IPS-NIHi11 (cell line): ENCODE measurements around the gene NCKAP5.

Experiments used
- DNase-seq: peaks from one replicate; pipeline ENCODE4 v3.0.0; 2012; ENCODE audit warnings: mixed read lengths, low spot score

NCKAP5 gene

GRCh38 chr2:133080822-133081221 lies 487.4 kb downstream of the NCKAP5 start:
- DNase-seq = no peak

DNA sequence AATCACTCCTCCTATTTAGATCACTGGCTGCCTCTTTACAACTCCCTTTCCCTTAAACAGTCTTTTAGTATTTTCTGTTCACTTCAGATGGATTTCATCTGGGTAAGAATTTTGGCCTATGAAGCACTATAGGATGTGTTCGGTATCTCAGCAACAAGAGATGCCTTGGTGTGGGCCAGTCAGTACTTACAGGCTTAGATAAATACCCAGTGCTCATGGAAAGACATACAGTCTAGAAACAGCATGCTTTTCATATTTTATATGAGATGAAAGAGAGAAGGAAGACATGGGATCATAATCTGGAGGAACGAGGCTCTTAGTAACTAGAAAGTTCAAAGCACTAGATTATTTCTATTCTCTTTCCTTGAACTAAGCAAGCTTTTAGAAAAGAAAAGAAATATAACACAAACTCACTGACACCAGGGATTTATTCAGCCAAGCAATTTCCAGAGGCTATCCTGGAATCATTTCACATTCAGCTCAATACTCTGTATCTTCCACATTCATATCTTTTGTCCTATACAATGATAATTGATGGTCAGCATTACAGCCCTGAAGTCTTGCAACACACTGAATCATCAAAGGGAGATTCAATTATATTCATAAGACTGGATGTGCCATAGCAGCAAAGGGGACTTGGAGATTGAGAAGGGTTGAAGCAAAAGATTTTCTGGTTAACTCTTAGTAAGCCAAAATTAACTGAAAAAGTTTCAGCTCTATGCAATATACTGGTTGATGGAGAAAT lies 489.4 kb downstream of the NCKAP5 start:
- no peak for DNase-seq

DNA sequence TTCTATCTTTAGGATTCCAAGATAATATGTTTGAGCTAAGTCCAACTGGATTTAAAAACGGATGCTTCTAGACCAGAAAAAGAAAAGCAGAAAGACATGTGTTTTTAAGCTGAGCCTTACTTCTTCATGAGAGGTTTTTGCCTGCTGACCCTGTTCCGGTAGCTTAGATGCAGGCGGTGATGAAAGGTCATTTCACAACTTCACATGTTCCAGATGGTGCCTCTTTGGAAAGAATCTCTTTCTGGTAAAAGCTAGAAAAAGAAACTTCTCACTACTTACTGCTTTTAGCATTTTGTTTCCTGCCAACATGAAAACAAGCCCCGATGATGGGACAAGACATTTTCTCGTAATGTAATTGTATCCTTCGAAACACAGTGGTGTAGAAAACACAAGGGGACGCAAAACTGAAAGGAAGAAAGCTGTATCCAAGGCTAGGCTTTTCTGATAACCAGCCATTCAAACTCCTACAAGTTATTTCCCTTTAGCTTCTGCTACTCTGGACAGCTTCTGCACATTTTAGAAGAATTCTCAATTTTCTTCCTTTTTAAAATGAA lies 490.9 kb downstream of the NCKAP5 start:
- no peak for DNase-seq

DNA sequence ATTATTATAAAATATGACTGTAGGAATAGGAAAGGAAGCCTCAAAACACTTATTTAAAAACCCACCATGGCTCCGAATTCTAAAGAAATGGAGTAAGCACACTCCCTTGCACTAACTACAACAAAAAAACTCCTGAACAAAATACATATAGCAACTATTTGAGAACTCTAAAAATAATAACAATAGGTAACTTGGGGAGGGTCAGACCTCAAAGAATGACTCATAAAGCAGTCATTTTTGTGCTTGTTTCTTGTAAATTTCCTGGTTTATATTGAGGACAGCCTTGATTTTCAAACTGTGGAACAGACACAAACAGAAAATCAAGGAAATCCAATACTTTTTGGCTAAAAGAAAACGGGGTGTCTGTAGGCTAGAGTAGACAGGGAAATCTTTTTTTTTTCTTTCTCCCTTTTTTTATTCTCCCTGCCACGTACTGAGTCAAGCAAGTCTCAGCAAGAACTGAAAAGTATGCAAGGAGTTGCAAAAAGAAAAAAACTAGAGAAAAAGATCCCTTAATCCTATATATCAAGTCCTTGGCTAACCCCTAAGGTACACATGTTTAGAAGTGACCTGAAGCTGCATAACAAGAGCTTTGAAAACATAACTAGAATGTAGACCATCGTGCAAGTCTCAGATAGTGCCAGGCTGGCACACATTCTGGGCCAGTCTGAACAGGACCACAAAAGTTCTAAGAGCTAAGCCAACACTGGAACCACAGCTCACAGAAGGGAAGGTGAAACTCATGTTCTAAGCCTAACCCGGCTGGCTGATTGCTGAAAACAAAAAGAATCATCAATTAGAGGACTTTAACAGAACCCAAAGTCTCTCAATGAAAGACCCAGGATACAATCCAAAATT lies 495.2 kb downstream of the NCKAP5 start:
- no peak for DNase-seq

DNA sequence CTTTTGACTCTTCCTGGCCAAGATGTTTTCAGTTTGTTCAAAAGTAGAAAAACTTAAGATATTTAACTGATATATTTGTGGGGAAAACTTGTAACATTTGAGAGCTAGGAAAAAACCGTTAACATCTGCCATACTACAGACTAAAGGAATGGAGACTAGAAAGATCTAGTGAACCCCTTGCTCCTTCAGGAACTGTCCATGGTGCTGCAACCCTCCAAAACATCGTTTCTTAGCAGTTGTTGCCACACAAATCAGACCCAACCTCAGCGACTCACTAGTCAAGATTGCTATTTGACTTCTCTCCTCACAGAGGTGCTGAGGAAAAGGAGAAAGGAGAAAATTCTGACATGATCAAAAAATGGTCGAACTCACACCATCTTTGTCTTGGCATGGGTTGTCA lies 504.5 kb downstream of the NCKAP5 start:
- peak; percentile 58 for DNase-seq

DNA sequence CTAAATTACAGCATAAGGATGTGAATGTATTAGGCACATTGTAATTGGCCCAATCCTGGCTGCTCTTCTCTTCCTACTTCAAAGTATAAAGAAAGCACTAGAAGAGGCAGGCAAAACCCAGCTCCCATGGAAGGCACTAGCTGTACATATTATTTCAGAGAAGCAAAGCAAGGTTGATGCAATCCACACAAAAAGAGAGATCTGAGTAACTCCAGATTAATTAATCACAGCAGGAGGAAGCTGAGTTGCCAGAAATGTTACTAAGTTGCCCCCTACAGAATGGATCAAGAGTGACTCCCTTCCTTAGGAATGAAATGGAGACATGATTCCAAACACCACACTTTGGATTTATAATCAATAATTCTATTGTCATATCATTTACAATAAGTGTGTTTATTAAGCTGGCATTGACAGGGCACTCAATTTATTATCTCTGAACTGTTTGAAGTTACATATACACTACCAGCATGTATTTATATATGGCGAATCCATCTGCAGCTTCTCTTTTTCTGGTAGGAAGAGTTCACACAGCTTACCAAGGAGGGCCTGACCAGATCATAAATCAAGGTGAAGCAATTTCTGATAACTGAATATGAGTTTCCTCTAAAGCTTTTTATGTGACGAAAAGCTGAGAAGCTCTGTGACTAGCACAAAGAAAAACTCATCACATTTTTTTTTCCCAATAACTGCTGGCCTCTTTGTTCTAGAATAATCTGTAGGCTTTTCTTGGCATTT lies 505.2 kb downstream of the NCKAP5 start:
- DNase-seq = no peak

DNA sequence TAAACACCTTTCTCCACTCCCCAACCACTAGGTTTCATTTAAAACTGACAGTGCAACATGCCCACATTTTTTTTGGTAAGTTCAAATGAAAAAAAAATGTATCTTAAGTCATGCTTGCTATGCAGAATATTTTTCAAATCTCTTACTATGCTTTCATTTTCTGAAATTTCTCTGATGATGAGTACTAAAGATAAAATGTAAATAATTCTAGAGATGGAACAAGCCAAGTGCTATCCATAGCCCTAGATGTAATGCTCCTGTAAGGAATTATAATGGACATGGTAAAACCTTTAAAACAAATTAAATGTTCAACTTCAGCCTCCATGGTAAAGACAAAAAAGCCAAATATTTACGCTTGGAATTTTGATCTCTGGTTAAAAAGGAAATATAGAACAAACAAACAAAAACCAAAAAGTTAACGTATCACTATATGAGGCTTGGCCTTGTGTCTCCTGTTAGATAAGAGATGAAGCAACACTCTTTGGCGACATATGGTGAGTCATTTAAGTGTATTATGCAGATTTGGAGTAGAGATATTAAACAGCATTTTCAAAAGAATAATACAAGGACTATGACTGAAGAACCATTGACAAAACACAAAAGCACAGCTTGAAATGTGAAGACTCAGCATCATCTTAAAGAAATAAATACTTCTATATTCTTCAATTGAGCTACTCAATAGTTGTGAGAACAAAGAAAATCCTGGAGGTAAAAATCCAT lies 506.2 kb downstream of the NCKAP5 start:
- DNase-seq = no peak

GRCh38 chr2:133054297-133054696 lies 514.0 kb downstream of the NCKAP5 start:
- DNase-seq = peak; percentile 17

DNA sequence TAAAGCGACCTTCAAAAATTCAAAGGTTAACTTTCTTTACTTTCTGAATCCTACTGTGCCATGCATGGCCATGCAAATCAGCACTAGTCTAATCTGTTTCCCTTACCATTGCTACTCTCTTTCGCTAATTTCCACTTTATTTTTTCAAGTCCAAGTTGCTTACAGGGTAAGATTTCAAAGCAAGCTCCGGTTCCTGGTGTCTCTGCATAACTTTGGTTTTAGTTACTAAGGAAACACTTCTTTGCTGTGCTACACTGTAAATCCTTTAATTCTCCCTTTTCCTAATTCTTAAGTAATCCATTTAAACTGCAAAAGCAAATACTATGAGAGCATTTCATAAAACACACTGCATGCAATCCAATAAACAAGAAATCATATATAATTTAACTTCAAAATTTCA lies 514.7 kb downstream of the NCKAP5 start:
- no peak for DNase-seq

DNA sequence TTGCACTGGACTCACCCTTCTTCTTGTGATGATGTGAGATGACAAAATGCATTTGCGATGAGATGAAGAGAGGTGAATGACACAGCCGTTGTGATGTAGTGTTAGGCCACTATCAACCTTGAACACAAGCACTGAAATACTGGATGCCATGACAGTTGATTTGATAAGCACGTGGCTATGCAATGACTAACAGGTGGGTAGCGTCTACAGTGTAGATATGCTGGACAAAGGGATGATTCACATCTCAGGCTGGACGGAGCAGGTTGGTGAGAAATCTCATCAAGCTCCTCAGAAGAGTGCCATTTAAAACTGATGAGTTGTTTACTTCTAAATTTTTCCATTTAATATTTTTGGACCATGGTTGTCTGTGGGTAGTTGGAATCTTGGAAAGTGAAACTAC lies 522.5 kb downstream of the NCKAP5 start:
- no peak for DNase-seq

- DNase-seq = no peak
Measured at GRCh38 chr2:133044556-133044955, 523.7 kb downstream of the NCKAP5 start.

DNA sequence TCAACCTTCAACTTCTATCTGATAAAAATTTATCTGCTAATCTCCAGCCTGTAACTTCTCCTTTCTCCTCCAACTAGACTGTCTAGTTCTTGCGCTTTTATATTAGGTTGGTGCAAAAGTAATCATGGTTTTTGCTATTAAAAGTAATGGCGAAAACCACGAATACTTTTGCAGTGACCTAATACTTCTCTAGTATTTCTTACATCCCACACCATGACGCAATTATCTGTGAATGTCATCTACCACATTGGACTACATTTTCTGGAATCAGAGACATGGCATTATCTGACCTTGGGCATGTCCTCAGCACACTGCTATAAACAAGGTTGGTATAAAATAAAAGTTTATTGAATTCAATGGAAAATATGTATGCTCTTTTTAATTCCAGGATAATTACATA lies 528.1 kb downstream of the NCKAP5 start:
- DNase-seq = no peak

- DNase-seq = no peak
Measured at GRCh38 chr2:133039531-133039930, 528.7 kb downstream of the NCKAP5 start.

- DNase-seq = peak; percentile 52
Measured at GRCh38 chr2:133026536-133027177, 541.6 kb downstream of the NCKAP5 start.

- no peak for DNase-seq
Measured at GRCh38 chr2:133025004-133025403, 543.3 kb downstream of the NCKAP5 start.

- no peak for DNase-seq
Measured at GRCh38 chr2:133012847-133013734, 555.2 kb downstream of the NCKAP5 start.

GRCh38 chr2:133004623-133005022 lies 563.6 kb downstream of the NCKAP5 start:
- no peak for DNase-seq

GRCh38 chr2:132999421-132999820 lies 568.8 kb downstream of the NCKAP5 start:
- no peak for DNase-seq

DNA sequence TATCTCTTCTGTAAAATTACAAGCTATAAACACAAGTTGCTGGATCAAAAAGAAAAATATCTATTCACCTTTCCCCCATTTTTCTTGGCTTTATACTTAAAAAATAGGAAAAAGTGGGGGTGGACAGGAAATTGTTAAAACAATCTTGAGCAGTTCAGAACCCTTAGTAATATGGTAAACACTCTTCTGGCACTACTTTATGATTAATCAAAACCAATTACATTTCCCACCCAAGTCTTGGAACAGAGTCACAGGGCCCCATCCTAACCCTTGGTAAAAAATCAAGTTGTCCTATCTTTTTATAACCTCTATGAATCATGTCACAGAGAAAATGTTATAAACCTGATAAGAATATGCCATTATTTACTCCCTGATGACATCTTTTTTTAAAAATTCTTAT lies 570.0 kb downstream of the NCKAP5 start:
- DNase-seq = no peak

DNA sequence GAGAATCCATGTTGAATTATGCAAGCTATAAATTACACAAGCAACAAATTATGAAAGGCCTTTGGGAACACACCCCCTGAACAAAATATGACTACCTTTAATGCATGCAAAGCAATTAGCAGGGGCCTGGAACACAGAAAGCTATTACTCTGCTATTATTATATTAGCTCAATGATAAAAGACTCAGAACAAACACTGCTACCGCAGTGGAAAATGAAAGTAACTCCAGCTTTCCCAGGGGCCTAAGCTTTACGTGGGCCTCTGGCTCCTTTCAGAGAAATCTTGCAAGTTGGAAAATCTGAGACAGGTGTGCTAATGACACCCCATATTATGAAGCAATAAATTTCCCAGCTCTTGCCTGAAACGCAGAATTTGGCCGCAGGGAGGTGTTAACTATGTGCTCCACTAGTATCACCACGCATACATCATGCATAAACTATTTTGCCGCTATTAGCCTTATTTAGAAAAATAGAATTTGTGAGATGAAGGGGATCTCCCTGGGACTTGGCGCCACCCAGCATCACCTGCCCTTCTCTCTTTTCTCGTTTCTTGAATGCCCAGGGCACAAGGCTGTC lies 576.7 kb downstream of the NCKAP5 start:
- no peak for DNase-seq
